Measurements from ENCODE around the gene ITPKB.

DNA sequence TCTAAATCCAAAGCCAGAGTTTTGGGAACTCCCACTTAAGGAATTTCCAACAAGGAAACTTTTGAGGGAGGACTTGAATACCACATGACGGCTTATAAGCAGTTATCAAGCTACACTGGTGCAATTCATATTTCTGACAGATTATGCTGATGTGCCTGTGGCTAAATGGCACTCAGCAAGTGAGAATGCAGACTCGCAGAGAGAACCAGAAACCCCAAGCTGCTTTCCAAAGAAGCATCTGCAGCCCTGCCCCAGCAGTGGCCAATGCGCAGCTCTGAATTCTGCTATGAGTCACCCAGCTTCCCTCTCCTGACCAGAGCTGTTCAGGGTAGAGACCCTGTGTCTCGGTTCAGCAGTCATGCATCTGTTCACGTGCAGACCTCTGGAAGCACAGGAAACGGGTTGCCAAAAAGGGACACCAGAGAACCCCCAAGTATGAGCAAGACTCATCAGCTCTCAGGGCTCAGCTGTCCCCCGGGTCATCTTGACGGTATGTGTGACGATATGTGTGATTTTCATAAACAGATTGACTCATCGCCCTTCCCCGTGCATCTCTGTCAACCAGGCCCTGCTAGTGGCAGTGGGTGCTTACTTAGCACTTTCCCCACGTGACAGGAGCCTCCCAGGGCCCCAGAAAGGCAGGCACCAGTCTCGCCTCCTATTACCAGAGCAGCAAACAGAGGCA lies 76.3 kb downstream of the ITPKB start:
- TF ChIP-seq, protein P1, sequence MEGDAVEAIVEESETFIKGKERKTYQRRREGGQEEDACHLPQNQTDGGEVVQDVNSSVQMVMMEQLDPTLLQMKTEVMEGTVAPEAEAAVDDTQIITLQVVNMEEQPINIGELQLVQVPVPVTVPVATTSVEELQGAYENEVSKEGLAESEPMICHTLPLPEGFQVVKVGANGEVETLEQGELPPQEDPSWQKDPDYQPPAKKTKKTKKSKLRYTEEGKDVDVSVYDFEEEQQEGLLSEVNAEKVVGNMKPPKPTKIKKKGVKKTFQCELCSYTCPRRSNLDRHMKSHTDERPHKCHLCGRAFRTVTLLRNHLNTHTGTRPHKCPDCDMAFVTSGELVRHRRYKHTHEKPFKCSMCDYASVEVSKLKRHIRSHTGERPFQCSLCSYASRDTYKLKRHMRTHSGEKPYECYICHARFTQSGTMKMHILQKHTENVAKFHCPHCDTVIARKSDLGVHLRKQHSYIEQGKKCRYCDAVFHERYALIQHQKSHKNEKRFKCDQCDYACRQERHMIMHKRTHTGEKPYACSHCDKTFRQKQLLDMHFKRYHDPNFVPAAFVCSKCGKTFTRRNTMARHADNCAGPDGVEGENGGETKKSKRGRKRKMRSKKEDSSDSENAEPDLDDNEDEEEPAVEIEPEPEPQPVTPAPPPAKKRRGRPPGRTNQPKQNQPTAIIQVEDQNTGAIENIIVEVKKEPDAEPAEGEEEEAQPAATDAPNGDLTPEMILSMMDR (IDR thresholded peaks at IDR 0.05; ENCODE audit: insufficient read depth, low read length), result no peak
- TF ChIP-seq, protein P2, sequence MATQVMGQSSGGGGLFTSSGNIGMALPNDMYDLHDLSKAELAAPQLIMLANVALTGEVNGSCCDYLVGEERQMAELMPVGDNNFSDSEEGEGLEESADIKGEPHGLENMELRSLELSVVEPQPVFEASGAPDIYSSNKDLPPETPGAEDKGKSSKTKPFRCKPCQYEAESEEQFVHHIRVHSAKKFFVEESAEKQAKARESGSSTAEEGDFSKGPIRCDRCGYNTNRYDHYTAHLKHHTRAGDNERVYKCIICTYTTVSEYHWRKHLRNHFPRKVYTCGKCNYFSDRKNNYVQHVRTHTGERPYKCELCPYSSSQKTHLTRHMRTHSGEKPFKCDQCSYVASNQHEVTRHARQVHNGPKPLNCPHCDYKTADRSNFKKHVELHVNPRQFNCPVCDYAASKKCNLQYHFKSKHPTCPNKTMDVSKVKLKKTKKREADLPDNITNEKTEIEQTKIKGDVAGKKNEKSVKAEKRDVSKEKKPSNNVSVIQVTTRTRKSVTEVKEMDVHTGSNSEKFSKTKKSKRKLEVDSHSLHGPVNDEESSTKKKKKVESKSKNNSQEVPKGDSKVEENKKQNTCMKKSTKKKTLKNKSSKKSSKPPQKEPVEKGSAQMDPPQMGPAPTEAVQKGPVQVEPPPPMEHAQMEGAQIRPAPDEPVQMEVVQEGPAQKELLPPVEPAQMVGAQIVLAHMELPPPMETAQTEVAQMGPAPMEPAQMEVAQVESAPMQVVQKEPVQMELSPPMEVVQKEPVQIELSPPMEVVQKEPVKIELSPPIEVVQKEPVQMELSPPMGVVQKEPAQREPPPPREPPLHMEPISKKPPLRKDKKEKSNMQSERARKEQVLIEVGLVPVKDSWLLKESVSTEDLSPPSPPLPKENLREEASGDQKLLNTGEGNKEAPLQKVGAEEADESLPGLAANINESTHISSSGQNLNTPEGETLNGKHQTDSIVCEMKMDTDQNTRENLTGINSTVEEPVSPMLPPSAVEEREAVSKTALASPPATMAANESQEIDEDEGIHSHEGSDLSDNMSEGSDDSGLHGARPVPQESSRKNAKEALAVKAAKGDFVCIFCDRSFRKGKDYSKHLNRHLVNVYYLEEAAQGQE (IDR thresholded peaks at IDR 0.05; ENCODE audit: insufficient replicate concordance, low read depth), result no peak
- TF ChIP-seq POLR2AphosphoS5 (IDR thresholded peaks at IDR 0.05; ENCODE audit: low read depth) (no peak), GABPA (IDR thresholded peaks at IDR 0.05; ENCODE audit: low read depth) (no peak)
